HG02840 (cell line): ENCODE data around the gene SNAPC5.
"Not testable (repeated sequence)": the region's sequence is repeated elsewhere in the genome, so short reads cannot be mapped to it uniquely, and the experiment has no call there.

Experiments
- ATAC-seq: cut with Tn5 transposase; IDR thresholded peaks from one replicate; pipeline ENCODE4 v1.9.1; 2021; ENCODE audit warnings: mild to moderate bottlenecking, moderate library complexity, moderate number of reproducible peaks; ENCODE audit not compliant: unreplicated experiment, low FRiP score

Gene SNAPC5, protein sequence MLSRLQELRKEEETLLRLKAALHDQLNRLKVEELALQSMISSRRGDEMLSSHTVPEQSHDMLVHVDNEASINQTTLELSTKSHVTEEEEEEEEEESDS

DNA sequence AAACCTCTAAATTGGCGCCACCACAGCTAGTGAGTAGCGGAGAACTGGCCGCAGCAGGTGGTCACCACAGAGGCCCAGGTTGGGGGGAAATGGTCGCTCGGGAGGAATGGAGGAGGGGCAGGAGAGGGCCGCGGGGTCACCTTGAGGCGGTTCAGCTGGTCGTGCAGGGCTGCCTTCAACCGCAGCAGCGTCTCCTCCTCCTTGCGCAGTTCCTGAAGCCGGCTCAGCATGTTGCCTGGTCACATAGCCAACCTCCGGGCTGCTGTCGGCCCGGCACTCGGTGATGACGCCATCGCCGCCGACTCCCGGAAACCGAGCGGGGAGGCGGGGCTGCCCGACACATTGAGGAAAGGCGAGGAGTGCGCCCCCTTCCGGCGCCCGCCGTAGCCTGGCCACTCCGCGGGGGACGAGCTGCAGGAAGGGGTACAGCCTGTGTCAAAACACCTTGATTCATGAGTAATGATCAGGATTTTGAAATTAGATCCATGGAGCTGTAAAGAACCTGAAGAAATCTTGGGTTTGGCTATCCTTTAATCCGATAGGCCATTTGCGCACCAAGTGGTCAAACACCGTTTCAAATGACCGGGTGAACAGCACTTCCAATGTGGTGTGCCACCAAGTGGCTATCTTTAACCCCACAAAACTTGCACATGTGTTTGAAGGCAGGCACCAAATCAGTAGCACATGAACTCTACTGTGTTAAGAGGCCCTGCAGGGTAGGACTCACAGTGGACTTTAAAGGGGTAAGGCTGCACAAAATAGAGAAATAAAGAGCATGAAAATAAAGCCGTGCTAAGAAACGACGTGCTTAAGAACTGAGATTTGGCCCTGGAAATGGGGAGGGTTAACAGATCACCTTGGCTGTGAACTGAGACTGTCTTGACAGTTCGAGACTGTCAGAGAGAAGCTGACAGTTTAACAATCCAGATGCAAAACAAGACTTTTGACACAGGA lies at the start of gene SNAPC5:
TSS of gene SNAPC5 (minus strand) at position 261 of the 954 bp plus-strand sequence. CDS start at position 230, 31 bp downstream.
- peak; percentile 84 for ATAC-seq

DNA sequence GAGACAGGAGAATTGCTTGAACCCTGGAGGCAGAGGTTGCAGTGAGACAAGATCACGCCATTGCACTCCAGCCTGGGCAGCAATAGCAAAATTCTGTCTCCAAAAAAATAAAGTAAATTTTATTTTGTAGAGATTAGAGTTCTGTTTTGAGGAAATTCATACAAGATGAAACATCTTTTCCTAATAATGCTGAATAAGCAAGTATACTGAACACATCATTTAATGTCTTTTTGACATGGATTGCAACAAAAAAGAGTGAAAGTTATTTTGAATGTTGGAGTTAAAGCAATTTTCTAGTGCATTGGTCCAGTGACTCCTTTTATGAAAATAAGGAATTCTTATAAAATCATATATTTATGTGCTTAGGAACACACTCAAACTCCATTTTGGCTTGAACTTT lies 47.7 kb upstream of the SNAPC5 start:
- no peak for ATAC-seq

DNA sequence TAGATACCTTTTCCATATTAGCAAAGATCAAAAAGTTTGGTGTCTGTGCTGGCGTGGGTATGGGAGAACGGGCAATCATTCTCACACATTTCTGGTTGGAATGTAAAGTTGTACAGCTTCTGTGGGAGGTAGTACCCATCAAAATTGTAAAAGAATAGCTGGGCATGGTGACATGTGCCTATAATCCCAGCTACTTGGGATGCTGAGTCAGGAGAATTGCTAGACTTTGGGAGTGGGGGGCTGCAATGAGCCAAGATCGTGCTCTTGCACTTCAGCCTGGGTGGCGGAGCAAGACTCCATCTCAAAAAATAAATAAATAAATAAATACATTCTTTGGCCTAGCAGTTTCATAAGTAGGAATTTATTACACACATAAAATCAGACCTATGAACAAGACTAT lies 45.3 kb upstream of the SNAPC5 start:
- no peak for ATAC-seq

DNA sequence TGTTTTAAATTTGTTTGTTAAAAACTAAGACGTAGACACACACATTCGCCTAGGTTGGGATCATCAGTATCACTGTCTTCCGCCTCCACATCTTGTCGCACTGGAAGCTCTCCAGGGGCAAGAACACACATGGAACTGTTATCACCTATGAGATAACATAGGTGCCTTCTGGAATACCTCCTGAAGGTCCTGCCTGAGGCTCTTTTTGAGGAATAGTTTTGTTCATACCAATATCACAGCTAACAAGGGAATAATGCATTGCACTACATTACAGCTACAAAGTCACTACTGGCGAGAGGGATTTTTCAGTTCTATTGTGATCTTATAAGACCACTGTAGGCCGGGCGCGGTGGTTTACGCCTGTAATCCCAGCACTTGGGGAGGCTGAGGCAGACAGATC lies 37.5 kb upstream of the SNAPC5 start:
- ATAC-seq = no peak

DNA sequence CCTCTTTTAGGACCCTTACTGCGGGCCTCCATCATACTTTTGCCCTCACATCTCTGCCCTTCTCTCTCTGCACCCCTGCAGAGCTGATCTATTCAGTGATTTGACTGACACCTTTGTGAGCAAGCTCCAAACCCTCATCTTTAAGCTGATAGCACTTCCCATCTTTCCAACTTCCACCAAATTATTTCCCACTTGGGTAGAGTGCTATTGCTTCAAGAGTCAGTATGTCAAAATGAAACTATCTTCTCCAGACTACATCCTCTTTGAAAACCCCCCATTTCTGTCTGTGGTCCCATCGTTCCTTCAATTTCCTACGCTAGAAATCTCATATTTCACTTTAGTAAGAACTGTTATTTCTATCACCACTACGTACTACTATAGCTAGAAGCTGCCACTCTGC lies 27.3 kb upstream of the SNAPC5 start:
- ATAC-seq = no peak

DNA sequence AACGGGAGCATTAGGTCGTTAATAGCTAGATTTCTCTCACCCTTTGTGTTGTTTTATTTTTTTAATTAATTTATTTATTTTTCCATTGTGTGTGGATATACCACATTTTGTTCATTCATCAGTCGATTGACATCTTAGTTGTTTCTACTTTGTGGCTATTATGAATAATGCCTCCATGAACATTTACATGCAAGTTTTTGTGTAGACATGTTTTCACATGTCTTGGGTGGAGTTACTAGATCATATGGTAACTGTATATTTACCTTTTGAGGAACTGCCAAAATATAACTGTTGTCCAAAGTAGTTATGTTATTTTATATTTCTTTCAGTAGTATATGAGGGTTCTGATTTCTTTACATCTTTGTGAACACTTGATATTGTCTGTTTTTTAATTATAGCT lies 26.4 kb upstream of the SNAPC5 start:
- no peak for ATAC-seq

DNA sequence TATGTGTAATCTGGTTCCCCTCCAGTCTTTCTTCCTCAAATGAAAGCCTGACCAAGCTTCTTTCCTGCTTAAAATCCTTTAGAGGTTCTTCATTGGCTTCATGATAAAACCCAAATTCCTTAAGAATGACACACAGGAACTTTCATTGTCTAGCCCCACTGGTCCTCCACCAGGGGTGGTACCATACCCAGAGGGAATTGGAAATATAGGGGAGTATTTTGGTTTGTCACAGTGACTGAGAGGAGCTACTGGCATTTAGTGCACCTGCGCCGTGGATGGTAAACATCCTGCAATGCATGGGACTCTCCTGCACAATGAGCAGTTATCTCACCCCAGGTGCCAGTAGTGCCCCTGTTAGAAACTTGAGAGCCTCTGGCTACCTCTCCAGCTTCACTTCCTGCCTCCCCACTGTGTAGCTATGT lies 18.4 kb upstream of the SNAPC5 start:
- no peak for ATAC-seq

DNA sequence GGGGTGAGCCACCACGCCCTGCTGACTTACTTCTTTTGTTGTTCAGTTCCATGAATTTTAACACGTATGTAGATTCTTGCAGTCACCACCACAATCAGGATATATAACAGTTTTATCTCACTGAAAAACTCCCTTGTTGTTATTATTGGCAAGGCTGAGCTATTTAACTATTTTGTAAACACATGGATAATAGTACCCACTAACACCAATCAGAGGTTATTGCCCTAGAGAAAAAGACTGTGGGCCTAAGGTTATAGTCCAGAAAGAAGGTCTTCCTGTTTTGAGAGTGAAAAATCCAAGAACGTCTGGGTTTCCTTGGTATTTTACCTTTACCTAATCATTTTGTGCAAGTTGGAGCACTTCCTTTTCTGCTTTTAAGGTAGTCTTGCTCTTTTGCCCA lies 17.0 kb upstream of the SNAPC5 start:
- no peak for ATAC-seq

DNA sequence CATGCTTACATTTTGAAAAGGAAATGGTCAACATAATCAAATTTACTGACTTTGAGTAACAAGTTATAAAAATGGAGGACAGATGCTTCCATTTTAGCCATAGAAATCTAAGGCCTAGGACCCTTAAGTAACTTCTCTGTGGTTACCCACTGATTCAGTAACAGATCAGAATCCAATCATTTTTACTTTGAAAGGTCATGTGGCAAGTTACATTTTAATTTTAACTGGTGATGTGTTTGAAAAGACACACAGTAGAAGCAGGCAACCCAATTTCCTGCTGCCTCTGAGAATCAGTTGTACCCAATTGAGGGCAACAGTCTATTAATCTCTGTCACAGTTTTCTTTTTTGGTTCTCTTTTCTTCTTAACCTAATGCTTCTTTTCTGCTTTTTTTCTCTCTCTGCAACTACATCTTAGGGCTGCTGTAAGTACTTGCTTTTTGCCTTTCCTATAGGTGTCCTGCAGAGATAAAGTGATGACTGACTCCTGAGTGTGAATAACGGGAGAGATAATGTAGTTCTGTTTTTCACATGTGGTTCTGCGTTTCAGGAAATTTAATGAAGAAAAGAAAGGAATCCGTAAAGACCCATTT lies 10.8 kb upstream of the SNAPC5 start:
- ATAC-seq = no peak

DNA sequence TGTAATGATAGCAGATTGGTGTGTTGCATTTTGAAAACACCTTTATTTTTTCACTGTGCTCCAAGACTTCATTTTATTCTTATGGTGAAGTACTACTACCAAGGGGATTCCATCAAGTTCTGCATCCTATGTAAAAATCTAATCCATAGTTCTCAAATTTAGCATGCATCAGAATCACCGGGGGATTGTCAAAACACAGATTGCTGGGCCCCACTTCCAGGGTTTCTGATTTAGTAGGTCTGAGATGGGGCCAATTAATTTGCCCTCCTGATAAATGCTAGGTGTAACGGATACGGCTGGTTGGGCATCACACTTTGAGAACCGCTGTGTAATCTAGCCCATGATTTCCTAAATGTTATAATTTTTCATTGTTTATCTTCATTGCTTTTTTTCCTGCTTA lies 8.3 kb upstream of the SNAPC5 start:
- no peak for ATAC-seq

DNA sequence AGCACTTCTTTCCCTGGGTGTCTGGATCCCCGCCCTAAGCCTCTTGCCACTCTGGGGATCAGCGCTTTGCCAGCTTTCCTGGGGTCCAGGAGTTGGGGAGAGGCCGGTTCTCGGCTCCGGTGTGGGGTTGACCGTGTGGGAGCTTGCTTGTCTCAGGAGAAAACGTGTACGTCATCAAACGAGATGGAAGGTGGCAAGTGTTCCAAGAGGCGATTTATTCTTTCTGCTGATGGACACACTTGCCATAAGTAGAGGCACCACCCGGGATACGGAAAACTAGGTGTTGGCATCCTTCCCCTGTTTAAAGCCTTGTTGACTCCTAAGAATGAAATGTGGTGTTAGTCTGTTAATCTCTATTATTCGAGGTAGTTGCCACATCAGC lies 7.9 kb upstream of the SNAPC5 start:
- no peak for ATAC-seq

DNA sequence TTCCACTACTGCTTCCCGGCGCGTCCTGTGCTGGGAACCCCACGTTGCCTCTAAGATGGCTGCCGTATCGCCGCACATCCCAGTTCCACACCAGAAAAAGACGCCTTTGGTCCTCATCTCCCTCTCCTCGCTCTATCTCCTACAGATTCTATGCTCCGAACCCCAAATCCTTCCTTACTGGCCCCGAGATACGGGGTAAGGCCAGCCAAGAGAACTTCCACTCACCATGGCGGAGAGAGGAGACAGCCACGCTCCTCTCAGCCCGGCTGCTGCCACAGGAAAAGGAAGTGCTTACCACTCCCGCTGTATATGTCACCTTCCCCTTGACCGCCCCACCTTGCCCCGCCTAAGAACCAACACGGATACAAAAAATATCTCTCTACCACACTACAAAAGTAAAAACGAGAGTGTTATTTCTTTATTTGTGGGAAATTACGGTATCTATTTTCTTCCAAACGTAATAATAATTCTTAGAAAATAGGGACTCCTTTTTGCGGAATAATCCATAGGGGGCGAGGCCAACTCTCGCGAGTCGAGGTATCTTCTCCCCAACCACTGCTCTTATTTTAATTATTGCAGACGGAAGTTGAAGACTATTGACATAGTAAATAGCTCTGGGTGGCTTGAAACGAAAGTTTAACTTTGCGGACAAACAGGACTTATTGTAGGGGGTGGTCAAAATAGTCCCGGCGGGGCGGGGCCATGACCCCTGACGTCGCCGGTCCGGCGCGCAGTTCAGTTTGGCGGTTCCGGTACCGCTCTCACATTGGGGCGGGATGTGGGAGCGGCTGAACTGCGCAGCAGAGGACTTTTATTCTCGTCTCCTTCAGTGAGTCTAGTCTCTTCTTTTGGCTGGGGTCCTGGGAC lies 7.2 kb upstream of the SNAPC5 start, which contains the start of the genes RPL4 and ZWILCH:
TSS of gene RPL4 (minus strand) at position 293 of the 867 bp plus-strand sequence. CDS start at position 228, 65 bp downstream.
TSS of gene ZWILCH (plus strand) at position 764 of the 867 bp plus-strand sequence. CDS start at position 777, 13 bp downstream.
- ATAC-seq = peak; percentile 88

DNA sequence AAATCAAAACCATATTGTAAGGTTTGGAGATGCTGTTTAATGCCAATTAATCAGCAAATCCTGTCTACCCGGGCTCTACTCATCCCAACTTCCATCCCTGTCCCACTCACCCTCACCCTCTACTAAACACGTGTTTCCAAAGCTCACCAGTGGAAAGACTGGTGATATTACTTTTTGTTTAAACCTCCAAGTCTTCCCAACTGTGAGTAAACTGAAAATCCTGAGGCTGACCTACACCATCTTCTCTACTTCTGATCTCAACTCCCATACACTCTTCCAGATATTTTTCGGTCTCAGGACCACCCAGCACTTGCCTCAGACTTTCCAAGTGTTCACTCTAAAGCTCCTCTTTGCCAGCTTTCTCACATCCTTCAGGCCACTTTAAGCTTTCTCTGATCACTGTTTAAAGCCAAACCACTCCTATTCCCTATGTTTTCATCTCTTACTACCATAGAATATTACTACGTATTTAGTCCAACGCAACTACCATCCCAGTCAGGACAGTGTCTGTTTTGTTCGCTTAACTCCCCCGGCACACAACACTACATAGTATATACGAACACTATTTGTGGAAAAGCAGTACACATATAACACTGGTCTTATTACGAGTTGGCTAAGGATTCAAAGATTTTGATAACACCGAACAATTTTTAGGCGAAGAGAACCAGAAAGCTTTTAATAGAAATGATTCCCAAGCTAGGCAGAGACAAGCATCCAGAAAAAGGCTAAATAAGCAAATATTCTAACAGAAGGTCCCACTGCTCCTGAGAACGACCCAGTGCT lies 6.4 kb upstream of the SNAPC5 start:
- no peak for ATAC-seq

DNA sequence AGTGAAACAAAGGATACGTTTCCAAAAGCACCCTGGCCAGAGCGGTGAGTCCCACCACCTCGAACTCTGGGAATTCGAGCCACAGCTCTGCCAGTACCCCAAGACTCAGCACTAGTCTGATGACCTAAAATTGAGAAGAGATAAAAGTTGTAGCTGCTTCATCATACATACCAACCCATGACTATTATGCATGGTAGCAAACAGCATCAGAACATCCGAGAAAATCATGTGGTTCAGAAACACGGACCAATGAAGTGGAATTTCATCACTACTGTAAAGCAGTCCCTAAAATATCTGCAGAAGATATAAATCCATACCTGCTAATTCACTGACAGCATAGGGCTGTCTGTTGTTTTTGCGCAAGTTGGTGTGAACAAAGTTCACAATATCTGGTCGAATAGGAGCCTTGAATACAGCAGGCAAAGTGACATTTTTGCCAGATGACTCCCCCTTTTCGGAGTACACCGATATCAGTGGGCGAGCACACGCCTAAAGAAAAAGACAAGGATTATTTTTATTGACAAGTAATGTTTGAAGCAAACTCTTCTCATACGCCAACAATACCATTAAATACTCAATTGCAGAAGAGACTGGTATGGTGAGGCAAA lies 5.6 kb upstream of the SNAPC5 start:
- ATAC-seq = not testable (repeated sequence)

DNA sequence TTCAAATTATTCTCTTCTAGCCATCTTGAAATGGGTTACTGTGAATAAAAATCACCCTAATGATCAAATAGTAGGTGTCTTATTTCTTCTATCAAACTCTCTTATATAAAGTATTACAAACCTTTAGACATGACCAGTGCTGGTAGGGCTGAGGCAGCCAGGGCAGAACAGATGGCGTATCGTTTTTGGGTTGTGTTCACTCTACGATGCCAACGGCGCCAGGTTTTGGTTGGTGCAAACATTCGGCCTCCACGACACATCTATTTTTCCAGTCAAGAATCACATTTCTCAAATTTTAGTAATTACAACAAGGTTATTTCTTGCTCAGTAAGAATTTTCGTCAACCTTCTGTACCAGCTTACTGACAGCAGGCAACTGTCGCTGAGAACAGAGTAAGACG lies 4.9 kb upstream of the SNAPC5 start:
- ATAC-seq = no peak

DNA sequence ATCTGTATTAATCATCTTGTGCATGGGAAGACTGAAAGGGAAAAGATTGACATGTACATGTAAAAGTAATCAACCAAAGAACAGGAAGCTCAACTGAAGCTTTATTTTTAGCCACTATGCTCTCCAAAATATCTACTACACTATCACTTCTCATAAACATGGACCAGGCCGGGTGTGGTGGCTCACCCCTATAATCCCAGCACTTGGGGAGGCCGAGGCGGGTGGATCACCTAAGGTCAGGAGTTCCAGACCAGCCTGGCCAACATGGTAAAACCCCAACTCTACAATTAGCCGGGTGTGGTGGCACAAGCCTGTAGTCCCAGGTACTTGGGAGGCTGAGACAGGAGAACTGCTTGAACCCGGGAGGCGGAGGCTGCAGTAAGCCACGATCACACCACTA lies 2.8 kb upstream of the SNAPC5 start:
- ATAC-seq = not testable (repeated sequence)

DNA sequence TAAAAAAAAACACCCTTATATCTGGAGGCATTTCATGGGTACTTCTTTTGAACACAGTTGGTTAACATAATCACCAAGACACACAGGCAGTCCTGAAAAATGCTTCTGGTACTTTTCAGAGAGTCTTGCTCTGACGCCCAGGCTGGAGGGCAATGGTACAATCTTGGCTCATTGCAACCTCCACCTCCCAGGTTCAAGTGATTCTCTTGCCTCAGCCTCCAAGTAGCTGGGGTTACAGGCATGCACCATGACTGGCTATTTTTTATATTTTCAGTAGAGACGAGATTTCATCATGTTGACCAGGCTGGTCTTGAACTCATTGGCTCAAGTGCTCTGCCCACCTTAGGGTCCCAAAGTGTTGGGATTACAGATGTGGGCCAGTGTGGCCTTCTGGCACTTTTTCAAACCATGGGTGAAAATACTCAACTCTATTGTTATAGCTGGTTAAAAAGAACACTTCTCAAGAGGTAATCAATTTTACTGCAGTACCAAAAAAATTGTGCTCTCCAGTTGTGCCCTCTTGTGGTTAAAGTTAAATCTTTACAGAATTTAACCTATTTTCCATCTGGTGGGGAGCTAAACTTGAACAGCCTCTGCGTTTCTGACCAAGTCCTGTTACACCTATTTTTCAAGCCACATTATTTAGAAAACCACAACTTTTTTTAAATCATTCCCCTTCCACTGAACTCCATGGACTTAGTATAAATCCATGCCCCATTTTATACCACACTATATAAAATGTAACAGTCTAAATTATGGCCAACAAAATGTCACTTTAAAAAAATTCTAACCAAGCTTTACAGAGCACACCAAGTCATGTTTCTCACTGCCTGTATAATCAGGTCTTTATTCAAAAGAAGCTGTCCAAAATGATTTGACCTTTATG lies 1.2 kb upstream of the SNAPC5 start:
- ATAC-seq = no peak

DNA sequence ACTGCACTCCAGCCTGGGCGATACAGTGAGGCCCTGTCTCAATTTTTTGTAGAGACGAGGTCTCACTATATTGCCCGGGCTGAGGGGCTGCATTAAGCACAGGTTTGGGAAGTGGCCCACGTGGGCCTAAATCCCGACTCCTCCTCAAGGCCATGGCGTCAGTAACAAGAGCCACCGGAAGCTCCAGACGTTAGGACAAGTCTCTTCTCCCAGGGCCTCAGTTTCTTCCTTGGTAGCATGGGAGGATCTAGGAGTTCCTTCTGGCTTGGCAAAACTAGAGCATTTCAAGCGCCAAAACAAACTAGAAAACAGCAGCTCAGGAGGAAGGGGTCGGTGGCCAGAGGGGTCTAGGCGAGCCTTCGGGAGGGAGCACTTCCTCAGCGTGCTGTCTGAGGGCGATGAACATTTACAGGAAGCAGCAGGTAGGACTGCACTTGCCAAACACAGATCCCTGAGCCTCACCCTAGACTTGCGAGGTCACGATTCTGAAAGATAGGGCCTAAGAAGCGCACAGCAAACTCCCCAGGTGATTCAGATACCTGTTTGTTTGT lies 536 bp downstream of the SNAPC5 start:
- ATAC-seq = peak; percentile 27
